MM.1S (cell line): ENCODE data around the gene GRM3.

Experiments used
- EZH2 ChIP-seq: fragments of 300-600 bp; sonication (generic); optimal IDR thresholded peaks from 2 replicates; pipeline ENCODE3; 2017; ENCODE audit warnings: low read depth, mild to moderate bottlenecking, antibody characterized with exemption, low read length, mixed read lengths
- TF ChIP-seq, protein P1 (sequence below): fragments of 300-600 bp; sonication (generic); IDR thresholded peaks from 2 replicates; pipeline ENCODE4 v1.5.1; 2016; ENCODE audit warnings: antibody characterized with exemption, low read length, mixed read lengths

DNA sequence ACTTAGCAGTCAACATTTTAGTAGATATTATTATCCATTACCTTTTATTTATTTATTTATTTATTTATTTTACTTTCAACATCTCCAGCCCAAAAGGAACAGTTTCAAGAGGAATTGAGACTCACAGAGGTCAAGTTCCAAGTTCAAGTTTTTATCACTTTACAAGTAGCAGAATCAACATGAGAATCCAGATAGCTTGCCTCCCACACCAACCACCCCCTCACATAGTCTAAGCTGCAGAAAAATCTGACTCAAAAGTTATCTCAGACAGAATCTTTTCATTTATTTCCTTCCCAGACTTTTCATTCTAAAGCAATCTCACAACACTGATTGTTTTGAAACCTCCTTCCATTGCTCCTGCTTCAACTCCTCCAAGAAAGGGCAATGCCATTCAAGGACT lies 129.6 kb downstream of the GRM3 start:
- TF ChIP-seq, protein P1, sequence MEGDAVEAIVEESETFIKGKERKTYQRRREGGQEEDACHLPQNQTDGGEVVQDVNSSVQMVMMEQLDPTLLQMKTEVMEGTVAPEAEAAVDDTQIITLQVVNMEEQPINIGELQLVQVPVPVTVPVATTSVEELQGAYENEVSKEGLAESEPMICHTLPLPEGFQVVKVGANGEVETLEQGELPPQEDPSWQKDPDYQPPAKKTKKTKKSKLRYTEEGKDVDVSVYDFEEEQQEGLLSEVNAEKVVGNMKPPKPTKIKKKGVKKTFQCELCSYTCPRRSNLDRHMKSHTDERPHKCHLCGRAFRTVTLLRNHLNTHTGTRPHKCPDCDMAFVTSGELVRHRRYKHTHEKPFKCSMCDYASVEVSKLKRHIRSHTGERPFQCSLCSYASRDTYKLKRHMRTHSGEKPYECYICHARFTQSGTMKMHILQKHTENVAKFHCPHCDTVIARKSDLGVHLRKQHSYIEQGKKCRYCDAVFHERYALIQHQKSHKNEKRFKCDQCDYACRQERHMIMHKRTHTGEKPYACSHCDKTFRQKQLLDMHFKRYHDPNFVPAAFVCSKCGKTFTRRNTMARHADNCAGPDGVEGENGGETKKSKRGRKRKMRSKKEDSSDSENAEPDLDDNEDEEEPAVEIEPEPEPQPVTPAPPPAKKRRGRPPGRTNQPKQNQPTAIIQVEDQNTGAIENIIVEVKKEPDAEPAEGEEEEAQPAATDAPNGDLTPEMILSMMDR = no peak
- no peak for TF ChIP-seq EZH2
